Measurements from ENCODE around the gene TMPRSS11A. TPM values are rescaled to one million over a fixed set of nuclear protein-coding genes. Genes with fewer than 3 reads are reported as not detected.
A peak's percentile ranks its signal among the peaks of the same experiment; 100 is the strongest.

The TMPRSS11A gene
- polyA plus RNA-seq, 2 of the 4 experiments (the other 2 are of a cell fraction): not detected

- POLR2A ChIA-PET: no interaction called here
- Histone ChIP-seq H3K9me3 (no peaks in the 10 kb centered on the region), H3K4me1 (no peaks in the 10 kb centered on the region), H3K4me3 (no peak overlapping the region), H3K27ac (no peak overlapping the region), H3K4me2 (no peak overlapping the region)
- TF ChIP-seq, protein P1, sequence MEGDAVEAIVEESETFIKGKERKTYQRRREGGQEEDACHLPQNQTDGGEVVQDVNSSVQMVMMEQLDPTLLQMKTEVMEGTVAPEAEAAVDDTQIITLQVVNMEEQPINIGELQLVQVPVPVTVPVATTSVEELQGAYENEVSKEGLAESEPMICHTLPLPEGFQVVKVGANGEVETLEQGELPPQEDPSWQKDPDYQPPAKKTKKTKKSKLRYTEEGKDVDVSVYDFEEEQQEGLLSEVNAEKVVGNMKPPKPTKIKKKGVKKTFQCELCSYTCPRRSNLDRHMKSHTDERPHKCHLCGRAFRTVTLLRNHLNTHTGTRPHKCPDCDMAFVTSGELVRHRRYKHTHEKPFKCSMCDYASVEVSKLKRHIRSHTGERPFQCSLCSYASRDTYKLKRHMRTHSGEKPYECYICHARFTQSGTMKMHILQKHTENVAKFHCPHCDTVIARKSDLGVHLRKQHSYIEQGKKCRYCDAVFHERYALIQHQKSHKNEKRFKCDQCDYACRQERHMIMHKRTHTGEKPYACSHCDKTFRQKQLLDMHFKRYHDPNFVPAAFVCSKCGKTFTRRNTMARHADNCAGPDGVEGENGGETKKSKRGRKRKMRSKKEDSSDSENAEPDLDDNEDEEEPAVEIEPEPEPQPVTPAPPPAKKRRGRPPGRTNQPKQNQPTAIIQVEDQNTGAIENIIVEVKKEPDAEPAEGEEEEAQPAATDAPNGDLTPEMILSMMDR (IDR thresholded peaks at IDR 0.05): peak; percentile 28
- TF ChIP-seq RAD21 (conservative IDR thresholded peaks at IDR 0.05 in 1 of 2, IDR thresholded peaks at IDR 0.05 in 1 of 2): peak; percentile 18 to 32; a peak in 1 of 5 replicates
- TF ChIP-seq GATA3 (IDR thresholded peaks at IDR 0.05; ENCODE audit: borderline replicate concordance): no peak
- peak; percentile 80 to 82; a peak in 5 of 6 replicates for ATAC-seq
- no peak for FAIRE-seq
- CTCF ChIA-PET: no interaction called here
- peak; percentile 3 to 25 for DNase-seq (ENCODE audit: low read depth in 1 of 2, low spot score in 1 of 2)
Measured at GRCh38 chr4:67871867-67872266, 91.4 kb downstream of the TMPRSS11A start.

GRCh38 chr4:67869580-67870190 is 93.6 kb downstream of the TMPRSS11A start:
- ChIA-PET CTCF (interaction anchor here (1.1 kb wide), 1 partner anchor 306 kb away, joined by 3 read pairs; no protein-coding TSS in a partner anchor), POLR2A (no interaction called here)
- FAIRE-seq (no peak), ATAC-seq (no peak), DNase-seq (ENCODE audit: low read depth in 1 of 2, low spot score in 1 of 2) (no peak)
- Histone ChIP-seq H3K4me2 (no peak overlapping the region), H3K4me3 (no peak overlapping the region), H3K4me1 (no peaks in the 10 kb centered on the region), H3K9me3 (no peaks in the 10 kb centered on the region), H3K27ac (no peak overlapping the region)
- WGBS (ENCODE audit: missing lambda C conversion rate): 29% methylated on average over 4 of the region's 4 CpGs
- TF ChIP-seq RCOR1 (IDR thresholded peaks at IDR 0.05; ENCODE audit: low read depth, low read length): no peak
- no peak for TF ChIP-seq FOSB (CRISPR knock-in tag; IDR thresholded peaks at IDR 0.05)
- TF ChIP-seq EHF (CRISPR knock-in tag; IDR thresholded peaks at IDR 0.05): no peak
- no peak for TF ChIP-seq KDM5A (IDR thresholded peaks at IDR 0.05)
- TF ChIP-seq, protein P2, sequence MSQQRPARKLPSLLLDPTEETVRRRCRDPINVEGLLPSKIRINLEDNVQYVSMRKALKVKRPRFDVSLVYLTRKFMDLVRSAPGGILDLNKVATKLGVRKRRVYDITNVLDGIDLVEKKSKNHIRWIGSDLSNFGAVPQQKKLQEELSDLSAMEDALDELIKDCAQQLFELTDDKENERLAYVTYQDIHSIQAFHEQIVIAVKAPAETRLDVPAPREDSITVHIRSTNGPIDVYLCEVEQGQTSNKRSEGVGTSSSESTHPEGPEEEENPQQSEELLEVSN (IDR thresholded peaks at IDR 0.05; ENCODE audit: borderline replicate concordance, low read depth): no peak
- no peak for TF ChIP-seq ESRRA (IDR thresholded peaks at IDR 0.05; ENCODE audit: borderline replicate concordance, low read length)
- TF ChIP-seq NFE2L2 (conservative IDR thresholded peaks at IDR 0.05; ENCODE audit: low read length): no peak
- no peak for TF ChIP-seq HES2 (IDR thresholded peaks at IDR 0.05)
- TF ChIP-seq CBX2 (IDR thresholded peaks at IDR 0.05; ENCODE audit: borderline replicate concordance, low read depth): no peak
- TF ChIP-seq, protein P3, sequence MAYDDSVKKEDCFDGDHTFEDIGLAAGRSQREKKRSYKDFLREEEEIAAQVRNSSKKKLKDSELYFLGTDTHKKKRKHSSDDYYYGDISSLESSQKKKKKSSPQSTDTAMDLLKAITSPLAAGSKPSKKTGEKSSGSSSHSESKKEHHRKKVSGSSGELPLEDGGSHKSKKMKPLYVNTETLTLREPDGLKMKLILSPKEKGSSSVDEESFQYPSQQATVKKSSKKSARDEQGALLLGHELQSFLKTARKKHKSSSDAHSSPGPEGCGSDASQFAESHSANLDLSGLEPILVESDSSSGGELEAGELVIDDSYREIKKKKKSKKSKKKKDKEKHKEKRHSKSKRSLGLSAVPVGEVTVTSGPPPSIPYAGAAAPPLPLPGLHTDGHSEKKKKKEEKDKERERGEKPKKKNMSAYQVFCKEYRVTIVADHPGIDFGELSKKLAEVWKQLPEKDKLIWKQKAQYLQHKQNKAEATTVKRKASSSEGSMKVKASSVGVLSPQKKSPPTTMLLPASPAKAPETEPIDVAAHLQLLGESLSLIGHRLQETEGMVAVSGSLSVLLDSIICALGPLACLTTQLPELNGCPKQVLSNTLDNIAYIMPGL (CRISPR knock-in tag; IDR thresholded peaks at IDR 0.05; ENCODE audit: borderline replicate concordance): no peak
- no peak for TF ChIP-seq HOXA7 (CRISPR knock-in tag; IDR thresholded peaks at IDR 0.05)
- TF ChIP-seq RFX5 (IDR thresholded peaks at IDR 0.05): no peak
- no peak for TF ChIP-seq NR3C1 (IDR thresholded peaks at IDR 0.05)
- TF ChIP-seq FOXS1 (CRISPR knock-in tag; IDR thresholded peaks at IDR 0.05): no peak
- no peak for TF ChIP-seq BCL3 (IDR thresholded peaks at IDR 0.05)
- no peak for TF ChIP-seq TFCP2L1 (CRISPR knock-in tag; IDR thresholded peaks at IDR 0.05)
- TF ChIP-seq SREBF2 (IDR thresholded peaks at IDR 0.05): no peak
- no peak for TF ChIP-seq ATOH8 (CRISPR knock-in tag; IDR thresholded peaks at IDR 0.05; ENCODE audit: low read depth)
- no peak for TF ChIP-seq HEYL (CRISPR knock-in tag; IDR thresholded peaks at IDR 0.05)
- TF ChIP-seq CHD2 (IDR thresholded peaks at IDR 0.05; ENCODE audit: low read length, partially characterized antibody): no peak

All from A549 (cell line).